PC-3 (cell line): ENCODE results near the gene ACADS. TPM values are rescaled to one million over a fixed set of nuclear protein-coding genes. Genes with fewer than 3 reads are reported as not detected.

Source experiments
- ATAC-seq: fragments of 200-7000 bp; cut with Tn5 transposase; 2 replicates; pipeline ENCODE4 v1.9.1; 2020; ENCODE audit warnings: mild to moderate bottlenecking, moderate library complexity
- BruUV-seq: library from RNA; stranded (reverse); fragments of 400-500 nt; replicated peaks from 2 replicates; lab custom pipeline; 2021; lab: Mats Ljungman, UMichigan
- CTCF ChIA-PET: fragments of 300-600 bp; sonication (Branson Sonifier 250); formaldehyde crosslinking; loops from one replicate; lab custom pipeline; 2022; ENCODE audit warnings: antibody characterized with exemption; lab: Charles Lee
- POLR2A ChIA-PET: fragments of 300-600 bp; sonication (Branson Sonifier 250); formaldehyde crosslinking; loops from one replicate; lab custom pipeline; 2022; ENCODE audit warnings: antibody characterized with exemption; ENCODE audit not compliant: unreplicated experiment; lab: Charles Lee
- DNase-seq: peaks from one replicate; pipeline ENCODE4 v3.0.0-alpha.2; 2015
- H2AFZ ChIP-seq: fragments of 300-600 bp; sonication (generic); 2 replicates; pipeline ENCODE4 v1.6.0; 2016; ENCODE audit warnings: antibody characterized with exemption, low read length
- H3F3A ChIP-seq: fragments of 300-600 bp; sonication (generic); one replicate; pipeline ENCODE4 v1.6.0; 2017; ENCODE audit warnings: antibody characterized with exemption, low read length, control low read depth, mild to moderate bottlenecking; ENCODE audit not compliant: unreplicated experiment
- H3K27ac ChIP-seq: fragments of 300-600 bp; sonication (generic); 2 replicates; pipeline ENCODE4 v1.5.1; 2016; ENCODE audit warnings: mild to moderate bottlenecking, low read length
- H3K27me3 ChIP-seq: fragments of 300-600 bp; sonication (generic); 2 replicates; pipeline ENCODE4 v1.6.1; 2016; ENCODE audit warnings: low read length, mixed read lengths
- H3K36me3 ChIP-seq: fragments of 300-600 bp; sonication (generic); 2 replicates; pipeline ENCODE4 v1.6.1; 2016; ENCODE audit warnings: low read depth, mixed run types, low read length, mixed read lengths
- H3K4me1 ChIP-seq: fragments of 300-600 bp; sonication (generic); 2 replicates; pipeline ENCODE4 v1.5.1; 2016; ENCODE audit warnings: low read length; ENCODE audit not compliant: insufficient read depth
- H3K4me2 ChIP-seq: fragments of 300-600 bp; sonication (generic); 2 replicates; pipeline ENCODE4 v1.6.0; 2016; ENCODE audit warnings: low read length
- H3K4me3 ChIP-seq: fragments of 300-600 bp; sonication (generic); 2 replicates; pipeline ENCODE4 v1.5.1; 2016; ENCODE audit warnings: mild to moderate bottlenecking, low read length, mixed read lengths
- H3K79me2 ChIP-seq: fragments of 300-600 bp; sonication (generic); 2 replicates; pipeline ENCODE4 v1.6.1; 2017; ENCODE audit warnings: low read length, mixed read lengths
- H3K9ac ChIP-seq: fragments of 300-600 bp; sonication (generic); 2 replicates; pipeline ENCODE4 v1.6.0; 2016; ENCODE audit warnings: mild to moderate bottlenecking, low read length
- H3K9me2 ChIP-seq: fragments of 300-600 bp; sonication (generic); replicated peaks from 2 replicates; pipeline ENCODE4 v1.6.1; 2016; ENCODE audit warnings: mixed run types, low read length, mixed read lengths
- H3K9me3 ChIP-seq: fragments of 300-600 bp; sonication (generic); 2 replicates; pipeline ENCODE4 v1.6.1; 2016; ENCODE audit warnings: low read length, mixed read lengths
- H4K20me1 ChIP-seq: fragments of 300-600 bp; sonication (generic); 2 replicates; pipeline ENCODE4 v1.6.1; 2016; ENCODE audit warnings: low read length, mixed read lengths
- CTCF ChIP-seq: fragments of 300-600 bp; sonication (generic); conservative IDR thresholded peaks from 2 replicates; pipeline ENCODE4 v1.5.1; 2017; ENCODE audit warnings: antibody characterized with exemption, low read depth, mild to moderate bottlenecking, low read length
- EZH2 ChIP-seq: fragments of 300-600 bp; sonication (generic); IDR thresholded peaks from one replicate; pipeline ENCODE4 v1.6.1; 2017; ENCODE audit warnings: antibody characterized with exemption, mild to moderate bottlenecking, low read length; ENCODE audit not compliant: unreplicated experiment
- EZH2phosphoT487 ChIP-seq: fragments of 300-600 bp; sonication (generic); IDR thresholded peaks from 2 replicates; pipeline ENCODE4 v1.6.1; 2018; ENCODE audit warnings: mild to moderate bottlenecking, antibody characterized with exemption, low read length, borderline replicate concordance
- intact Hi-C: fragments of 100-400 bp; cut with micrococcal nuclease; formaldehyde crosslinking; loops from 2 replicates; pipeline ENCODE4 v1.9.0; 2023
- total RNA-seq: library from RNA; depleted of rRNA; stranded (reverse); fragments of >200 nt; gene quantifications from 2 replicates; pipeline ENCODE4 v1.2.3, GENCODE V29; 2014

ACADS gene
- total RNA-seq, 1 experiment from 2014 or later = 19.6 TPM

- no peak for DNase-seq
These were observed 28.3 kb upstream of the ACADS start for GRCh38 chr12:120697344-120697743.

GRCh38 chr12:120698665-120699064, 27.0 kb upstream of the ACADS start:
- Histone ChIP-seq H3K4me1 (no peaks in the 10 kb centered on the region), H3K9me2 (no peaks in the 10 kb centered on the region), H3K9me3 (no peaks in the 10 kb centered on the region), H4K20me1 (no peaks in the 10 kb centered on the region), H3K9ac (no peak overlapping the region), H3K27me3 (no peaks in the 10 kb centered on the region), H2AFZ (no peak overlapping the region), H3K4me3 (no peak overlapping the region), H3K4me2 (no peak overlapping the region), H3K27ac (no peak overlapping the region), H3K79me2 (peaks cover 7% of the 10 kb centered on the region), H3F3A (no peaks in the 10 kb centered on the region), H3K36me3 (peaks cover 86% of the 10 kb centered on the region)
- BruUV-seq = no TSS peak
- ATAC-seq = no peak
- intact Hi-C loops = no loop called here
- ChIA-PET POLR2A (no interaction called here), CTCF (no interaction called here)
- TF ChIP-seq EZH2phosphoT487 (no peak), CTCF (no peak), EZH2 (no peak)
- DNase-seq = no peak

More at GRCh38 chr12:120697344-120697743, 28.3 kb upstream of the ACADS start:
- H3K36me3 ChIP-seq = peaks cover 87% of the 10 kb centered on the region
- H3K4me2 ChIP-seq = no peak overlapping the region
- no peak overlapping the region for H3K4me3 ChIP-seq
- TF ChIP-seq CTCF (no peak), EZH2phosphoT487 (no peak), EZH2 (no peak)
- POLR2A ChIA-PET = no interaction called here
- ATAC-seq = no peak
- peaks cover 20% of the 10 kb centered on the region for H3K79me2 ChIP-seq
- no TSS peak for BruUV-seq
- intact Hi-C loops = no loop called here
- H3K9me2 ChIP-seq = no peaks in the 10 kb centered on the region
- H3K27ac ChIP-seq = no peak overlapping the region
- peaks cover 3% of the 10 kb centered on the region; the same call in 1 of the 2 replicates for H3K4me1 ChIP-seq
- CTCF ChIA-PET = no interaction called here
- no peak overlapping the region for H3K9ac ChIP-seq
- no peaks in the 10 kb centered on the region for H3K27me3 ChIP-seq
- no peaks in the 10 kb centered on the region for H3K9me3 ChIP-seq
- no peaks in the 10 kb centered on the region for H3F3A ChIP-seq
- H2AFZ ChIP-seq = no peak overlapping the region
- peaks cover 7% of the 10 kb centered on the region; the same call in 1 of the 2 replicates for H4K20me1 ChIP-seq

GRCh38 chr12:120699553-120699952, 26.1 kb upstream of the ACADS start:
- BruUV-seq = no TSS peak
- Histone ChIP-seq H3K4me2 (no peak overlapping the region), H3K4me1 (no peaks in the 10 kb centered on the region), H3K27ac (no peak overlapping the region), H3K9me3 (no peaks in the 10 kb centered on the region), H3K27me3 (no peaks in the 10 kb centered on the region), H2AFZ (no peak overlapping the region), H3F3A (no peaks in the 10 kb centered on the region), H3K9ac (no peak overlapping the region), H3K36me3 (peaks cover 80% of the 10 kb centered on the region), H4K20me1 (no peaks in the 10 kb centered on the region), H3K79me2 (no peaks in the 10 kb centered on the region), H3K9me2 (no peaks in the 10 kb centered on the region), H3K4me3 (no peak overlapping the region)
- ChIA-PET CTCF (no interaction called here), POLR2A (no interaction called here)
- ATAC-seq (no peak), DNase-seq (no peak)
- TF ChIP-seq EZH2 (no peak), EZH2phosphoT487 (no peak), CTCF (no peak)
- intact Hi-C loops = no loop called here
